HL-60 (cell line): ENCODE results near the gene KIF26B.

Experiments used
- CTCF ChIP-seq: IDR thresholded peaks from one replicate; pipeline ENCODE4 v1.5.1; 2011; ENCODE audit warnings: low read length, control low read depth, inconsistent platforms; ENCODE audit not compliant: insufficient read depth
- POLR2AphosphoS5 ChIP-seq: IDR thresholded peaks from 2 replicates; pipeline ENCODE4 v1.6.1; 2012; ENCODE audit warnings: low read depth
- REST ChIP-seq: IDR thresholded peaks from 2 replicates; pipeline ENCODE4 v1.6.1; 2012; ENCODE audit warnings: low read depth; ENCODE audit not compliant: insufficient replicate concordance

- TF ChIP-seq CTCF (no peak), POLR2AphosphoS5 (no peak), REST (no peak)
Observed at GRCh38 chr1:245588116-245588639, 433.4 kb downstream of the KIF26B start.
